HCT116 (cell line): ENCODE measurements around the gene MCC.

ENCODE experiments used
- CEBPB ChIP-seq: IDR thresholded peaks from 2 replicates; pipeline ENCODE4 v1.6.1; 2012; ENCODE audit warnings: low read depth
- EZH2 ChIP-seq: fragments of 200-600 bp; sonication (generic); IDR thresholded peaks from 2 replicates; pipeline ENCODE4 v1.6.1; 2017; ENCODE audit warnings: antibody characterized with exemption, mixed run types
- EZH2phosphoT487 ChIP-seq: fragments of 200-600 bp; IDR thresholded peaks from 2 replicates; pipeline ENCODE4 v1.6.1; 2018; ENCODE audit warnings: antibody characterized with exemption, borderline replicate concordance
- POLR2A ChIP-seq: IDR thresholded peaks from 2 replicates; pipeline ENCODE4 v1.7.0; 2011; ENCODE audit warnings: borderline replicate concordance; ENCODE audit not compliant: insufficient read depth, insufficient read length; ENCODE audit errors: extremely low read depth
- POLR2AphosphoS5 ChIP-seq: IDR thresholded peaks from 2 replicates; pipeline ENCODE4 v1.6.1; 2011; ENCODE audit warnings: mild to moderate bottlenecking, low read depth, low read length, moderate library complexity
- RAD21 ChIP-seq: IDR thresholded peaks from 2 replicates; pipeline ENCODE4 v1.6.1; 2012; ENCODE audit warnings: low read depth, mild to moderate bottlenecking
- YY1 ChIP-seq: IDR thresholded peaks from 2 replicates; pipeline ENCODE4 v1.6.1; 2011; ENCODE audit warnings: low read length, low read depth, moderate library complexity, mild to moderate bottlenecking; ENCODE audit not compliant: insufficient replicate concordance; ENCODE audit errors: extremely low read depth
- TF ChIP-seq, protein P1 (sequence below), 3 experiments: fragments of 200-600 bp in 1 of 3; sonication (generic) in 1 of 3; IDR thresholded peaks in 2 of 3; conservative IDR thresholded peaks in 1 of 3; 2 replicates each; pipeline ENCODE4 v1.5.1; 2012 to 2017; ENCODE audit warnings: low read depth in 2 of 3, low read length in 2 of 3, antibody characterized with exemption in 1 of 3, borderline replicate concordance in 1 of 3, control low read depth in 1 of 3, mild to moderate bottlenecking in 1 of 3, mixed read lengths in 1 of 3, mixed run types in 1 of 3, moderate library complexity in 1 of 3; ENCODE audit not compliant: insufficient read depth in 1 of 3
- TF ChIP-seq, protein P2 (sequence below): IDR thresholded peaks from 2 replicates; pipeline ENCODE4 v1.6.1; 2012
- TF ChIP-seq, protein P3 (sequence below): IDR thresholded peaks from 2 replicates; pipeline ENCODE4 v1.6.1; 2012

DNA sequence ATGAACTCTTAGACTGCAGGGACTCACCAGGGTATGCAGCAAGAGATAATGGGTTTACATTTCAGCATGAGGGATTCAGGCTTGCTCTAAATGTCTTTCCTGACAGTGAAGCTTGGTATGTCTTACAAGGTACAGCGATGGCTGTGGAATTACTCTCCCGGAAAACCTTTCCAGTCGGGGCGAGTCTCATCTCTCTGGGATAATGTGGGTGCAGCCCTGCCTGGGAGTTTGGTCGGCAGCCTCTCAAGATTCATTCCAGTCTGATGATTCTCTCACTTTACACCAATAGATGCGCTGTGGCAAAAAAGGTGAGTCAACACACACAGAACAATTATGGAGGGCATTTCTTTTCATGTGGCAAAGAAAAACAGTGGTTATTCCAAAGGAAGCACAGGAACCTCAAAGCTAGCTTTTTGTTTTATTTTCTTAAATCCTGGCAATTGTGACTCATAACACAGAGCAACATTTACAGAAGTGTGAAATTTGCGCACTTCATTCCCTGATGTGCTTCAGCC, 321.3 kb downstream of the MCC start:
- TF ChIP-seq, protein P1, sequence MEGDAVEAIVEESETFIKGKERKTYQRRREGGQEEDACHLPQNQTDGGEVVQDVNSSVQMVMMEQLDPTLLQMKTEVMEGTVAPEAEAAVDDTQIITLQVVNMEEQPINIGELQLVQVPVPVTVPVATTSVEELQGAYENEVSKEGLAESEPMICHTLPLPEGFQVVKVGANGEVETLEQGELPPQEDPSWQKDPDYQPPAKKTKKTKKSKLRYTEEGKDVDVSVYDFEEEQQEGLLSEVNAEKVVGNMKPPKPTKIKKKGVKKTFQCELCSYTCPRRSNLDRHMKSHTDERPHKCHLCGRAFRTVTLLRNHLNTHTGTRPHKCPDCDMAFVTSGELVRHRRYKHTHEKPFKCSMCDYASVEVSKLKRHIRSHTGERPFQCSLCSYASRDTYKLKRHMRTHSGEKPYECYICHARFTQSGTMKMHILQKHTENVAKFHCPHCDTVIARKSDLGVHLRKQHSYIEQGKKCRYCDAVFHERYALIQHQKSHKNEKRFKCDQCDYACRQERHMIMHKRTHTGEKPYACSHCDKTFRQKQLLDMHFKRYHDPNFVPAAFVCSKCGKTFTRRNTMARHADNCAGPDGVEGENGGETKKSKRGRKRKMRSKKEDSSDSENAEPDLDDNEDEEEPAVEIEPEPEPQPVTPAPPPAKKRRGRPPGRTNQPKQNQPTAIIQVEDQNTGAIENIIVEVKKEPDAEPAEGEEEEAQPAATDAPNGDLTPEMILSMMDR (IDR thresholded peaks at IDR 0.05 in 2 of 3, conservative IDR thresholded peaks at IDR 0.05 in 1 of 3; ENCODE audit: borderline replicate concordance in 1 of 3, insufficient read depth in 1 of 3, low read depth in 2 of 3, low read length in 2 of 3) = 0 out of 6 replicates have a peak, but pooled peaks of 1 of the 3 experiments have one; percentile 2
- TF ChIP-seq YY1 = peak; percentile 80
- TF ChIP-seq EZH2 = no peak
- no peak for TF ChIP-seq POLR2A
- TF ChIP-seq POLR2AphosphoS5 = peak; percentile 74
- TF ChIP-seq RAD21 = peak; percentile 60
- peak; percentile 92 for TF ChIP-seq CEBPB
- TF ChIP-seq, protein P2, sequence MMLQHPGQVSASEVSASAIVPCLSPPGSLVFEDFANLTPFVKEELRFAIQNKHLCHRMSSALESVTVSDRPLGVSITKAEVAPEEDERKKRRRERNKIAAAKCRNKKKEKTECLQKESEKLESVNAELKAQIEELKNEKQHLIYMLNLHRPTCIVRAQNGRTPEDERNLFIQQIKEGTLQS = peak; percentile 82
- TF ChIP-seq, protein P3, sequence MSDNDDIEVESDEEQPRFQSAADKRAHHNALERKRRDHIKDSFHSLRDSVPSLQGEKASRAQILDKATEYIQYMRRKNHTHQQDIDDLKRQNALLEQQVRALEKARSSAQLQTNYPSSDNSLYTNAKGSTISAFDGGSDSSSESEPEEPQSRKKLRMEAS = peak; percentile 90
- no peak for TF ChIP-seq EZH2phosphoT487
